Measurements from ENCODE around the gene CYTH2.

DNA sequence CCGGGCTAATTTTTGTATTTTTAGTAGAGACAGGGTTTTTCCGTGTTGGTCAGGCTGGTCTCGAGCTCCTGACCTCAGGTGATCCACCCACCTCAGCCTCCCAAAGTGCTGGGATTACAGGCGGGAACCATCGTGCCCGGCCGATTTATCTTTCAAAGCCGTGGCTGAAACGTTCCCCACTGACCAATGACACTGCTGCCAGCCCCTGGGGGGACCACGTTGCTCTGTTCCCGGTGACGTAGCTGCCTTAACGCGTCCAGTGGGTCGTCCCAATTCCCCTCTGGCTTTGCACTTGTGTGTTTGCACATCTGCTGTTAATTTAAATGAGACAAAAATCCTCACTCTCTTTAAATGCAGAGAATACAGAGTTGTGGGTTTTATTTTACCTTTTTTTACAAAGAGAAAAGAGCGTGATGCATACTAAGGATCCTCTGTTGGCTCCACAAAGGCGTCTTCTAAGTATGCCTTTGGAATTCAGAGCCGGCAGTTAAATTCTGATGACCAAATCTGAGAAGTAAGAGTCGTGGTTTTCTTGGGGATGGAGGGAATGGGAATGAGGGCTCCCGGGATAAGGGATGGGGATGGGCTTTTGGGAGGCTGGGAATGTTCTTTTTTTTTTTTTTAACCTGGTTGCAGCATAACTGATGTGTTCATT, 61.0 kb downstream of the CYTH2 start:
- no peak for TF ChIP-seq EZH2 (IDR thresholded peaks at IDR 0.05; ENCODE audit: borderline replicate concordance, low read depth, low read length, severe bottlenecking)
- TF ChIP-seq, protein P1, sequence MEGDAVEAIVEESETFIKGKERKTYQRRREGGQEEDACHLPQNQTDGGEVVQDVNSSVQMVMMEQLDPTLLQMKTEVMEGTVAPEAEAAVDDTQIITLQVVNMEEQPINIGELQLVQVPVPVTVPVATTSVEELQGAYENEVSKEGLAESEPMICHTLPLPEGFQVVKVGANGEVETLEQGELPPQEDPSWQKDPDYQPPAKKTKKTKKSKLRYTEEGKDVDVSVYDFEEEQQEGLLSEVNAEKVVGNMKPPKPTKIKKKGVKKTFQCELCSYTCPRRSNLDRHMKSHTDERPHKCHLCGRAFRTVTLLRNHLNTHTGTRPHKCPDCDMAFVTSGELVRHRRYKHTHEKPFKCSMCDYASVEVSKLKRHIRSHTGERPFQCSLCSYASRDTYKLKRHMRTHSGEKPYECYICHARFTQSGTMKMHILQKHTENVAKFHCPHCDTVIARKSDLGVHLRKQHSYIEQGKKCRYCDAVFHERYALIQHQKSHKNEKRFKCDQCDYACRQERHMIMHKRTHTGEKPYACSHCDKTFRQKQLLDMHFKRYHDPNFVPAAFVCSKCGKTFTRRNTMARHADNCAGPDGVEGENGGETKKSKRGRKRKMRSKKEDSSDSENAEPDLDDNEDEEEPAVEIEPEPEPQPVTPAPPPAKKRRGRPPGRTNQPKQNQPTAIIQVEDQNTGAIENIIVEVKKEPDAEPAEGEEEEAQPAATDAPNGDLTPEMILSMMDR (IDR thresholded peaks at IDR 0.05; ENCODE audit: borderline replicate concordance, extremely low read depth, low read length, poor library complexity, severe bottlenecking) = no peak
